Measurements from ENCODE around the gene OR10J4.

Gene OR10J4

GRCh38 chr1:159431904-159432303 is at the start of gene OR10J4:
OR10J4 (plus strand) TSS chr1:159432204.
- Histone ChIP-seq H3K4me1 (ENCODE audit: control insufficient read depth, insufficient read depth, low read length) (no peaks in the 10 kb centered on the region), H3K27me3 (ENCODE audit: control insufficient read depth, insufficient read depth, low read length) (no peaks in the 10 kb centered on the region), H3K9ac (ENCODE audit: low read depth, low read length) (no peak within 1 kb of the TSS), H3K9me3 (ENCODE audit: control insufficient read depth, insufficient read depth, low read length) (no peaks in the 10 kb centered on the region), H3K36me3 (ENCODE audit: control insufficient read depth, insufficient read depth, low read length) (no peaks in the 10 kb centered on the region), H3K4me3 (ENCODE audit: low read depth, low read length) (no peak within 1 kb of the TSS)

GRCh38 chr1:159406821-159407220 is 25.2 kb upstream of the OR10J4 start:
- H3K27me3 ChIP-seq (ENCODE audit: control insufficient read depth, insufficient read depth, low read length) = no peaks in the 10 kb centered on the region
- H3K9ac ChIP-seq (ENCODE audit: low read depth, low read length) = no peak overlapping the region
- no peak overlapping the region for H3K4me3 ChIP-seq (ENCODE audit: low read depth, low read length)
- H3K36me3 ChIP-seq (ENCODE audit: control insufficient read depth, insufficient read depth, low read length) = no peaks in the 10 kb centered on the region
- no peaks in the 10 kb centered on the region for H3K9me3 ChIP-seq (ENCODE audit: control insufficient read depth, insufficient read depth, low read length)
- no peaks in the 10 kb centered on the region for H3K4me1 ChIP-seq (ENCODE audit: control insufficient read depth, insufficient read depth, low read length)

GRCh38 chr1:159408862-159409400 is 23.1 kb upstream of the OR10J4 start:
- H3K9ac ChIP-seq (ENCODE audit: low read depth, low read length) = no peak overlapping the region
- no peak overlapping the region for H3K4me3 ChIP-seq (ENCODE audit: low read depth, low read length)
- no peaks in the 10 kb centered on the region for H3K36me3 ChIP-seq (ENCODE audit: control insufficient read depth, insufficient read depth, low read length)
- no peaks in the 10 kb centered on the region for H3K27me3 ChIP-seq (ENCODE audit: control insufficient read depth, insufficient read depth, low read length)
- H3K4me1 ChIP-seq (ENCODE audit: control insufficient read depth, insufficient read depth, low read length) = no peaks in the 10 kb centered on the region
- no peaks in the 10 kb centered on the region for H3K9me3 ChIP-seq (ENCODE audit: control insufficient read depth, insufficient read depth, low read length)

- H3K27me3 ChIP-seq (ENCODE audit: control insufficient read depth, insufficient read depth, low read length) = no peaks in the 10 kb centered on the region
- H3K9ac ChIP-seq (ENCODE audit: low read depth, low read length) = no peak overlapping the region
- H3K4me3 ChIP-seq (ENCODE audit: low read depth, low read length) = no peak overlapping the region
- H3K9me3 ChIP-seq (ENCODE audit: control insufficient read depth, insufficient read depth, low read length) = peaks cover 2% of the 10 kb centered on the region
- no peaks in the 10 kb centered on the region for H3K4me1 ChIP-seq (ENCODE audit: control insufficient read depth, insufficient read depth, low read length)
- no peaks in the 10 kb centered on the region for H3K36me3 ChIP-seq (ENCODE audit: control insufficient read depth, insufficient read depth, low read length)
These were observed 10.2 kb upstream of the OR10J4 start for GRCh38 chr1:159421821-159422220.

- Histone ChIP-seq H3K9ac (ENCODE audit: low read depth, low read length) (no peak overlapping the region), H3K4me3 (ENCODE audit: low read depth, low read length) (no peak overlapping the region), H3K9me3 (ENCODE audit: control insufficient read depth, insufficient read depth, low read length) (no peaks in the 10 kb centered on the region), H3K4me1 (ENCODE audit: control insufficient read depth, insufficient read depth, low read length) (no peaks in the 10 kb centered on the region), H3K27me3 (ENCODE audit: control insufficient read depth, insufficient read depth, low read length) (no peaks in the 10 kb centered on the region), H3K36me3 (ENCODE audit: control insufficient read depth, insufficient read depth, low read length) (no peaks in the 10 kb centered on the region)
These were observed 3.5 kb upstream of the OR10J4 start for GRCh38 chr1:159428536-159428935.

GRCh38 chr1:159429074-159429861 is 2.7 kb upstream of the OR10J4 start:
- Histone ChIP-seq H3K9ac (ENCODE audit: low read depth, low read length) (no peak overlapping the region), H3K4me1 (ENCODE audit: control insufficient read depth, insufficient read depth, low read length) (no peaks in the 10 kb centered on the region), H3K27me3 (ENCODE audit: control insufficient read depth, insufficient read depth, low read length) (no peaks in the 10 kb centered on the region), H3K4me3 (ENCODE audit: low read depth, low read length) (no peak overlapping the region), H3K36me3 (ENCODE audit: control insufficient read depth, insufficient read depth, low read length) (no peaks in the 10 kb centered on the region), H3K9me3 (ENCODE audit: control insufficient read depth, insufficient read depth, low read length) (no peaks in the 10 kb centered on the region)

GRCh38 chr1:159430985-159431384 is 1.0 kb upstream of the OR10J4 start:
- Histone ChIP-seq H3K4me3 (ENCODE audit: low read depth, low read length) (no peak overlapping the region), H3K36me3 (ENCODE audit: control insufficient read depth, insufficient read depth, low read length) (no peaks in the 10 kb centered on the region), H3K9ac (ENCODE audit: low read depth, low read length) (no peak overlapping the region), H3K27me3 (ENCODE audit: control insufficient read depth, insufficient read depth, low read length) (no peaks in the 10 kb centered on the region), H3K4me1 (ENCODE audit: control insufficient read depth, insufficient read depth, low read length) (no peaks in the 10 kb centered on the region), H3K9me3 (ENCODE audit: control insufficient read depth, insufficient read depth, low read length) (no peaks in the 10 kb centered on the region)

GRCh38 chr1:159436469-159436868 is 4.5 kb downstream of the OR10J4 start:
- Histone ChIP-seq H3K4me3 (ENCODE audit: low read depth, low read length) (no peak overlapping the region), H3K9me3 (ENCODE audit: control insufficient read depth, insufficient read depth, low read length) (no peaks in the 10 kb centered on the region), H3K36me3 (ENCODE audit: control insufficient read depth, insufficient read depth, low read length) (no peaks in the 10 kb centered on the region), H3K27me3 (ENCODE audit: control insufficient read depth, insufficient read depth, low read length) (no peaks in the 10 kb centered on the region), H3K9ac (ENCODE audit: low read depth, low read length) (no peak overlapping the region), H3K4me1 (ENCODE audit: control insufficient read depth, insufficient read depth, low read length) (no peaks in the 10 kb centered on the region)

GRCh38 chr1:159439422-159439821 is 7.4 kb downstream of the OR10J4 start, which contains the start of gene OR10J1:
OR10J1 (plus strand) TSS chr1:159439722; CDS start chr1:159439792, 70 bp downstream.
- H3K27me3 ChIP-seq (ENCODE audit: control insufficient read depth, insufficient read depth, low read length) = no peaks in the 10 kb centered on the region
- no peaks in the 10 kb centered on the region for H3K36me3 ChIP-seq (ENCODE audit: control insufficient read depth, insufficient read depth, low read length)
- no peaks in the 10 kb centered on the region for H3K9me3 ChIP-seq (ENCODE audit: control insufficient read depth, insufficient read depth, low read length)
- H3K9ac ChIP-seq (ENCODE audit: low read depth, low read length) = no peak within 1 kb of the TSS
- no peak within 1 kb of the TSS for H3K4me3 ChIP-seq (ENCODE audit: low read depth, low read length)
- no peaks in the 10 kb centered on the region for H3K4me1 ChIP-seq (ENCODE audit: control insufficient read depth, insufficient read depth, low read length)

- Histone ChIP-seq H3K4me1 (ENCODE audit: control insufficient read depth, insufficient read depth, low read length) (no peaks in the 10 kb centered on the region), H3K9ac (ENCODE audit: low read depth, low read length) (no peak overlapping the region), H3K4me3 (ENCODE audit: low read depth, low read length) (no peak overlapping the region), H3K36me3 (ENCODE audit: control insufficient read depth, insufficient read depth, low read length) (no peaks in the 10 kb centered on the region), H3K27me3 (ENCODE audit: control insufficient read depth, insufficient read depth, low read length) (no peaks in the 10 kb centered on the region), H3K9me3 (ENCODE audit: control insufficient read depth, insufficient read depth, low read length) (no peaks in the 10 kb centered on the region)
These were observed 9.4 kb downstream of the OR10J4 start for GRCh38 chr1:159441360-159441759.

GRCh38 chr1:159442428-159442827 is 10.4 kb downstream of the OR10J4 start:
- H3K36me3 ChIP-seq (ENCODE audit: control insufficient read depth, insufficient read depth, low read length) = no peaks in the 10 kb centered on the region
- no peaks in the 10 kb centered on the region for H3K27me3 ChIP-seq (ENCODE audit: control insufficient read depth, insufficient read depth, low read length)
- H3K4me1 ChIP-seq (ENCODE audit: control insufficient read depth, insufficient read depth, low read length) = no peaks in the 10 kb centered on the region
- no peak overlapping the region for H3K9ac ChIP-seq (ENCODE audit: low read depth, low read length)
- H3K4me3 ChIP-seq (ENCODE audit: low read depth, low read length) = no peak overlapping the region
- no peaks in the 10 kb centered on the region for H3K9me3 ChIP-seq (ENCODE audit: control insufficient read depth, insufficient read depth, low read length)

- H3K4me1 ChIP-seq (ENCODE audit: control insufficient read depth, insufficient read depth, low read length) = no peaks in the 10 kb centered on the region
- no peaks in the 10 kb centered on the region for H3K27me3 ChIP-seq (ENCODE audit: control insufficient read depth, insufficient read depth, low read length)
- no peaks in the 10 kb centered on the region for H3K9me3 ChIP-seq (ENCODE audit: control insufficient read depth, insufficient read depth, low read length)
- H3K4me3 ChIP-seq (ENCODE audit: low read depth, low read length) = no peak overlapping the region
- no peaks in the 10 kb centered on the region for H3K36me3 ChIP-seq (ENCODE audit: control insufficient read depth, insufficient read depth, low read length)
- no peak overlapping the region for H3K9ac ChIP-seq (ENCODE audit: low read depth, low read length)
These were observed 11.2 kb downstream of the OR10J4 start for GRCh38 chr1:159443066-159443750.
